NCI-H187 (cell line): ENCODE data around the gene SPOCK1.
A peak's percentile ranks its signal among the peaks of the same experiment; 100 is the strongest.

Source experiments
- DNase-seq, 2 experiments: peaks; one replicate each; lab custom pipeline; 2025; lab: John Stamatoyannopoulos, UW

Gene SPOCK1

GRCh38 chr5:137442660-137443059 lies 56.5 kb downstream of the SPOCK1 start:
- no peak for DNase-seq

GRCh38 chr5:137441476-137441875 lies 57.6 kb downstream of the SPOCK1 start:
- peak; percentile 50 to 66 for DNase-seq

GRCh38 chr5:137440795-137441194 lies 58.3 kb downstream of the SPOCK1 start:
- no peak for DNase-seq

- no peak for DNase-seq
Observed at GRCh38 chr5:137439645-137440044, 59.5 kb downstream of the SPOCK1 start.

GRCh38 chr5:137438932-137439331 lies 60.2 kb downstream of the SPOCK1 start:
- DNase-seq = no peak

- no peak for DNase-seq
Observed at GRCh38 chr5:137437774-137438173, 61.4 kb downstream of the SPOCK1 start.

GRCh38 chr5:137433539-137433938 lies 65.6 kb downstream of the SPOCK1 start:
- DNase-seq = no peak

GRCh38 chr5:137432376-137432775 lies 66.8 kb downstream of the SPOCK1 start:
- DNase-seq = no peak

GRCh38 chr5:137431051-137431450 lies 68.1 kb downstream of the SPOCK1 start:
- DNase-seq = no peak

- DNase-seq = no peak
Observed at GRCh38 chr5:137415231-137415681, 83.9 kb downstream of the SPOCK1 start.

GRCh38 chr5:137414112-137414755 lies 84.9 kb downstream of the SPOCK1 start:
- DNase-seq = no peak

- no peak for DNase-seq
Observed at GRCh38 chr5:137412136-137412535, 87.0 kb downstream of the SPOCK1 start.

- no peak for DNase-seq
Observed at GRCh38 chr5:137410234-137411010, 88.7 kb downstream of the SPOCK1 start.

- DNase-seq = no peak
Observed at GRCh38 chr5:137409736-137410135, 89.4 kb downstream of the SPOCK1 start.

GRCh38 chr5:137407090-137407489 lies 92.0 kb downstream of the SPOCK1 start:
- DNase-seq = no peak

GRCh38 chr5:137405393-137405792 lies 93.7 kb downstream of the SPOCK1 start:
- DNase-seq = no peak

- no peak for DNase-seq
Observed at GRCh38 chr5:137403869-137404268, 95.3 kb downstream of the SPOCK1 start.

GRCh38 chr5:137402436-137403187 lies 96.5 kb downstream of the SPOCK1 start:
- DNase-seq = no peak

GRCh38 chr5:137401946-137402345 lies 97.2 kb downstream of the SPOCK1 start:
- no peak for DNase-seq

GRCh38 chr5:137400571-137400970 lies 98.6 kb downstream of the SPOCK1 start:
- DNase-seq = no peak

GRCh38 chr5:137399911-137400310 lies 99.2 kb downstream of the SPOCK1 start:
- DNase-seq = no peak

GRCh38 chr5:137398751-137399150 lies 100.4 kb downstream of the SPOCK1 start:
- no peak for DNase-seq

- no peak for DNase-seq
Observed at GRCh38 chr5:137398154-137398553, 101.0 kb downstream of the SPOCK1 start.
